GM18951 (cell line): Measurements from ENCODE around the gene GMDS.

Experiments
- POLR2A ChIP-seq: IDR thresholded peaks from 4 replicates; pipeline ENCODE4 v1.6.1; 2011; ENCODE audit warnings: mild to moderate bottlenecking; ENCODE audit not compliant: insufficient read length, insufficient read depth; ENCODE audit errors: extremely low read depth
- in situ Hi-C: fragments of 300-500 bp; cut with MboI; formaldehyde crosslinking; loops from one replicate; pipeline ENCODE4 v1.12.0; 2022; ENCODE audit warnings: low sequenced_read_pairs, mixed read lengths, inconsistent platforms; ENCODE audit not compliant: unreplicated experiment

The GMDS gene

DNA sequence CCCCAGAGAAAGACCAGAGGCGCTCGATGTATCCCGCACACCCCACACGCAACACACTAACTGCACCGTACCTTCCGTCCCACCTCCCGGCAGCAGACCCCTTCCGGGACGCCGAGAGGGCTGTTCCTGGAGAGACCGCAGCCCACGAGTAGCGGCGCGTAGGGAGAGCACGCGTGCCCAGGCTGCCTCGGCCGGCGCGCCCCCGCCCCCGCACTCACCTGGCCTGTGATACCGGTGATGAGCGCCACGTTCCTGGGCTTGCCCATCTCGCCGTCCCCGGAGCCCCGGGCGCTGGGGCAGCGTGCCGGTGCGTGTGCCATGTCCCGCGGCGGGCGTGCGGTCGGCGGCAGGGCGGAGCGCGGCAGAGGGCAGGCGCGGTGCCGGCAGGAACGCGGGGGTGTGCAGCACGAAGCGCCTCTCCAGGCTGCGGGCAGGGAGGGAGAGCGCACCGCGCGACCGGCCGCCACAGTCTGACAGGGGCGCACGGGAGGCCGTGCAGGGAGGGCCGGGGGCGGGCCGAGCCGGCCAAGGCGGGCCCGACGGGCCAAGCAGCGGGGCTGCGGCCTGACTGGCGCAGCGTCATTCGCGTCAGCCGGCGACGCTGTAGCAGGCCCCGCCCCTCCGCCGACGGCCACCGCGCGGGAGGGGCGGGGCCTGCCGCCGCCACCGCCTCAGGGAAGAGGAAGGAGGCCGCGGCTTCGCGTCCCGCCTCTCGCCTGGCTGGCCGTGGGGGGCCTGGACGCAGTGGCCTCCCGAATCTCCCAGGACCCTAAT lies at the start of gene GMDS:
Gene GMDS (minus strand): TSS at position 503 of the 774 bp plus-strand sequence.
- in situ Hi-C loops = no loop called here
- peak; percentile 90 for TF ChIP-seq POLR2A

- TF ChIP-seq POLR2A = no peak
- in situ Hi-C loops = no loop called here
These were observed 40.1 kb upstream of the GMDS start for GRCh38 chr6:2285510-2285909.

DNA sequence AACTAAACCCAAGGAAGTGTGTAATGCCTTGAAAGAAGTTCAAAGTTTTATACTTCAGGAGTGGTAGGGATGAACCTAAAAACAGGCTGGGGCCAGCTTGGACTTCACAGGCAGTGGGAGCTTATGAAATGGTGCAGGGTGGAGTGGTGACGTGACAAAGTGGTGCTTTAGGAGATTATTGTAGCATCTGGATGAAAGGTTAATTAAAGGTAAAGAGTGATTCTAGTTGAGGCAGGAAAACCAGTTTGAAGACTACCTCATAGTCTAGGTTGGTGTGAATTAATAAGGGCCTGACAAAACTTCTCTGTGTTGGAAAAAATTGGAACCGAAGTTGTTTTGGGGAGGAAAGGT lies 30.5 kb upstream of the GMDS start:
- in situ Hi-C loops = no loop called here
- TF ChIP-seq POLR2A = no peak

DNA sequence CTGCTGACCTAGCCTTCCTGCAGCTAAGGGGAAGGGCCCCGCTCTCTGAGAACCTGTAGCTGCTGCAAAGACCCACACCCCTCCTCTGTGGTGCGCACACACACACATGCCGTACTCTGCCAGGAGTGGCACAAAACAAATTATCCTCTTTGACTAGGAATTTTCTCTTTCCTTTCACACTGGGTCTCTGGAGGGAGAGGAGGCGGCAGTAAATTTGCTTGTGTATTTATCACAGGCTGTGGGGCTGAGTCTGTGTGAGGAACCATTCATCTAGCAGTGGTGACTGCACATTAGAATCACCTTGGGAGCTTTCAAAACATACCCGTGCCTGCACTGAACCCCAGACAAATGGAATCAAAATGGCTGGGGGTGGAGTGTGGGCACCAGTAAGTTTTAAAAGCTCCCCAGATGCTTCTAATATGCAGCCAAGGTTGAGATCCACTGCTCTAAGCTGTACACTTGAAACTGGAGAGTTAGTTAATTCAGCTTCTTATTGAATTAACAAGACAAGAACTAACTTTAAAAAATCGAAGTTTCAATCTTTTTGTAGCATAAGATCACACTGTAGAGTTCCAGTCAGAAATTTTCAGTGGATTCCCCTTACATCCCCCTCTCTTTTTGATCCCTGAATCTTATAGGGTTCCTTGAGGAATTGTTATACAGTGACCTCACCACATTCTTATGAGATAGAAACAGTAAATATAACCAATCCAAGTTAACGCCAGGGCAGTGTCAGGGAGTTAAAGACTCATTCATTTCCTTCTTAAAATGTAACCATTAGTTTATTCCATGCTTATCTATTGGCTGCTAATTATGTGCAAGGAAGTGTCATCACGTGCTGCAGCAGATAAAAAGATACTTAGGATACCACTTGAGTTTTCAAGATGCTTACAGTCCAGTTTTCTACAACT lies 29.8 kb upstream of the GMDS start:
- TF ChIP-seq POLR2A = no peak
- in situ Hi-C loops = no loop called here

GRCh38 chr6:2272696-2273095 lies 27.3 kb upstream of the GMDS start:
- in situ Hi-C loops = no loop called here
- TF ChIP-seq POLR2A = no peak

DNA sequence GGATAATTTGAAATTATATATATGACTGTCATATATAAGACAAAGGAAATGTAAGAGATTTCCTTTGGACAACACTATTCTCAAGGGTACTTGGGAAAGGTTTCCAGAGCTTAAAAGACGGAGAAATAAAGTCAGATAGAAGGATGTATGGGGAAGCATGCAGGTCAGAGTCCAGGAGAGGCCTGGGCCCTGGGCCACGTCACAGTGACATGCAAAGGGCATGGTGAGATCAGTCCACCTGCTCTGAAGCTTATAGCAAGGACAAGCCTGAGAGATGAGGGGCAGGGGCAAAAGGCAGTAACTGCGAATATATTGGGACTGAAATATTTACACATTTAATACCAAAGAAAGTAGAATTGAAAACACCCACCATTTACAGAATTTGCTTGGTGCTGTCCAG lies 24.6 kb upstream of the GMDS start:
- no peak for TF ChIP-seq POLR2A
- in situ Hi-C loops = no loop called here

DNA sequence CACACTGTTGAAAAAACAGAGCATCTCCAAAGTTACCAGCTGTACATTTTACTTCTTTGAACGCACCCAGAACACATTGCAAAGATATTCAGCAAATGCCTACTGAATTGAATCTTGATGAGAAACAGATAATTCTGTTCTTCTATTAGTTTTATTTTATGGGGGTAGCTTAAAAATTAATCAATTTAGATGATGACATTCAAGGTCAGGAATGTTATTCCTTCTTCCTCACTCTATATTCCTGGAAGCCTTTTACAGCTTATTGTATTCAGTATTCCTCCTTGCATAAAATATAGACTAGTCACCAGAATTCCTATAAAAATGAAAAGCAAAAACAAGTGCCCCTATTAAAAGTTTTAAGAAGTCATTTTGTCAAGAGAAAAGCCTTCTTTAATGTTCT lies 21.4 kb upstream of the GMDS start:
- TF ChIP-seq POLR2A = no peak
- in situ Hi-C loops = no loop called here

DNA sequence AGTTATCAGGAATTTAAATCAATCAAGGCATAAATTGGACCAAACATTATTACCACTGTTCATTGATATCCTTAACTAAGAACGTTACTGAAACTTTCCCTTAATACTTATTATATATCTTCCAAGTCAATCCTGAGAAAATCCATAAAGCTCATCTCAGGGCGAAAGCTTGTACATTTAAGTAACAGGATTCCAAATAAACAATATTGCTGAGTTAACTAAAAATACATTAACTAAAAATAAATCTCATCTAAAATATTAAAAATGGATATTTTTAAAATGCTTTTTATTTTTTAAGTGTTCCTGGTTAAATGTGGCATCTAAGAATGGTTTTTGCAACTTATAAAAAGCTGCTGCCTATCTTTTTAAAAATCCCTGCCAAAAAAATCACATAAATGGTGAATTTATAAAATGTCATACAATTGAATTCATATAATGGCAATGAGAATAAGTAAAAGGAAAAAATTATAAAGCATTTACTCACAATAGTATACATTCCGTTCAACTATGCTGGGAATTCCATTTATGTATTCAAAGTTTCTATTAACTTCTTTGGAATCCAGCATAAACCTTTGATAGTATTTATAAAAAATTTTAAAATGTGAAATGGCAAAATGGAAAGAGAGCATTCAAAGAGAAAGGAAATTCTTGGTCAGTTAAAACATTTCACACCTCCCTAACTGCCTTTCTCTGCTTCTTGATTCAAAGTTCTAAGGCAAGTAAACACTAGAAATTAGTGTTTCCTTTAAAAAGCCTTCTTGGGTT lies 20.8 kb upstream of the GMDS start:
- no peak for TF ChIP-seq POLR2A
- in situ Hi-C loops = no loop called here

- TF ChIP-seq POLR2A = no peak
- in situ Hi-C loops = no loop called here
These were observed 19.5 kb upstream of the GMDS start for GRCh38 chr6:2264932-2265331.

DNA sequence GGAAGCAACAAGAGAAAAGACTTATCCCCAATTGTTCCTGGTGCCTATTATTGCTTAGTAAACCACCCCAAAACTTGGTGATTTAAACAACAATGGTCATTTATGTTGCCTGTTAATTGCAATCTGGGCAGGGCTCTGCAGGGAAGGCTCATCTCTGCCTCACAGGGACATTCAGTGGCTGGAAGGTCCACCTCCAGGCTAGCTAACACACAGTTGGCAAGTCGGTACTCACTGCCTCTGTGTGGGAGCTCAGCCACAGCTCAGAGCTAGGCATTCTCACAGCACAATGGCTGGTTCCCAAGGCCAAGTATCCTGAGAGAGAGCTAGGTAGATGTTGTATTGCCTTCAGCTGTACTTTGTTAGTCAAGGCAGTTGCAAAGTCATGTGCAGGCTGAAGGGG lies 18.5 kb upstream of the GMDS start:
- no peak for TF ChIP-seq POLR2A

GRCh38 chr6:2259574-2259973 lies 14.2 kb upstream of the GMDS start:
- in situ Hi-C loops = no loop called here
- TF ChIP-seq POLR2A = no peak

More for the DNA sequence above, 18.5 kb upstream of the GMDS start:
- in situ Hi-C loops = no loop called here

DNA sequence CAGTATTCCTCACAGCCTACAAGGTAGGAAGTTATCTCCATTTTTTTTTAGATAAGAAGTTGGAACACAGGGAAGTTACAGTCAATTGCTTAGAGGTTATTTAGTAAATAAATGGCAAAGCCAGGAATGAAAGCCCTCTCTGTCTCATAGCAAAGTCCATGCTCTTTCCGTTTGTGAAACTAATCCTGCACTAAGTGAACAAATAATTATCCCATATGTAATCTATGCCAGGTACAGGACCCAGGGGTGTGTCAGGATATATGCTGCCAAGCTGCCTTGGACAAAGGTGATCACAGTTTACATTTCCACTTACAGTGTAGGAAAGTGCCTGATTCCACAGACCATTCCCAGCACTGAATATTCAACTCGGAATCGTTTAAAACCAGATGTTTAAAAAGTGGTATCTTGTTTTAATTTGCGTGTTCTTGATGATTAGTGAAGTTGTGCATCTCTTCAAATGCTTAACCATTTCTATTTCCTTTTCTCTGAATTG lies 13.6 kb upstream of the GMDS start:
- in situ Hi-C loops = no loop called here
- TF ChIP-seq POLR2A = no peak

DNA sequence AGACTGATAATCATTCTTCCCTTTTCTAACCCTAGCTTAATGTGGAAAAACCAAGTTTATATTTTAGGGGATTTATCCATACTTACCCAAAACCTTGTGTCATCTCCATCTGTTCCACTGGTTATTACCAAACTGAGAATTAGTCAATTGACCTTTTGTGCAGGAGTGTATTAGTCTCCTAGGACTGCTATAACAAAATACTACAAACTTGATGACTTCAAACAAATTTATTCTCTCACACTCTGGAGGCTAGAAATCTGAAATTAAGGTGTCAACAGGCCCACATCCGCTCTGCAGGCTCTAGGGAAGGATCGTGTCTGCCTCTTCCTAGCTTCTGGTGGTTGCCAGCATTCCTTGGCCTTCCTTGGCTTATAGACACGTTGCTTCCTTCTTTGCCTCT lies 12.7 kb upstream of the GMDS start:
- TF ChIP-seq POLR2A = no peak
- in situ Hi-C loops = no loop called here
